Measurements from ENCODE around the gene PSMA1. TPM values are rescaled to one million over a fixed set of nuclear protein-coding genes. Genes with fewer than 3 reads are reported as not detected.

The PSMA1 gene
- polyA plus RNA-seq, 1 donor from 2014 or later: 322 TPM

- Histone ChIP-seq H3K4me3 (ENCODE audit: low read length) (no peak overlapping the region), H3K9me3 (ENCODE audit: low read length) (no peaks in the 10 kb centered on the region), H4K20me1 (ENCODE audit: insufficient read depth) (no peaks in the 10 kb centered on the region), H3K36me3 (ENCODE audit: insufficient read depth, low read length) (no peaks in the 10 kb centered on the region), H3F3A (ENCODE audit: insufficient read depth, low read length, poor library complexity, severe bottlenecking) (no peaks in the 10 kb centered on the region), H3K9me2 (ENCODE audit: insufficient read depth, low read length) (no peaks in the 10 kb centered on the region), H3K9ac (ENCODE audit: low read length) (no peak overlapping the region), H3K79me2 (replicated peaks; ENCODE audit: insufficient read depth, low read length) (no peaks in the 10 kb centered on the region), H3K4me2 (ENCODE audit: low read length) (no peak overlapping the region), H3K27me3 (ENCODE audit: insufficient read depth, low read depth, low read length) (no peaks in the 10 kb centered on the region), H3K27ac (ENCODE audit: low read length) (no peak overlapping the region), H2AFZ (ENCODE audit: low read depth, low read length) (no peak overlapping the region)
- no peak for TF ChIP-seq POLR2AphosphoS5 (IDR thresholded peaks at IDR 0.05)
- TF ChIP-seq RAD21 (conservative IDR thresholded peaks at IDR 0.05): no peak
- no peak for TF ChIP-seq EZH2 (IDR thresholded peaks at IDR 0.05; ENCODE audit: borderline replicate concordance, insufficient read depth, low read length, poor library complexity, severe bottlenecking)
These were observed 21.2 kb upstream of the PSMA1 start for GRCh38 chr11:14541192-14541947.

GRCh38 chr11:14539982-14540421 is 19.8 kb upstream of the PSMA1 start:
- Histone ChIP-seq H3K27ac (ENCODE audit: low read length) (no peak overlapping the region), H3K27me3 (ENCODE audit: insufficient read depth, low read depth, low read length) (no peaks in the 10 kb centered on the region), H2AFZ (ENCODE audit: low read depth, low read length) (no peak overlapping the region), H3K4me3 (ENCODE audit: low read length) (no peak overlapping the region), H3K4me2 (ENCODE audit: low read length) (no peak overlapping the region), H3F3A (ENCODE audit: insufficient read depth, low read length, poor library complexity, severe bottlenecking) (no peaks in the 10 kb centered on the region), H3K9ac (ENCODE audit: low read length) (no peak overlapping the region), H3K9me2 (ENCODE audit: insufficient read depth, low read length) (no peaks in the 10 kb centered on the region), H3K36me3 (ENCODE audit: insufficient read depth, low read length) (no peaks in the 10 kb centered on the region), H3K9me3 (ENCODE audit: low read length) (no peaks in the 10 kb centered on the region), H4K20me1 (ENCODE audit: insufficient read depth) (no peaks in the 10 kb centered on the region), H3K79me2 (replicated peaks; ENCODE audit: insufficient read depth, low read length) (no peaks in the 10 kb centered on the region)
- TF ChIP-seq POLR2AphosphoS5 (IDR thresholded peaks at IDR 0.05): no peak

GRCh38 chr11:14538926-14539554 is 18.9 kb upstream of the PSMA1 start:
- no peak overlapping the region for H3K27ac ChIP-seq (ENCODE audit: low read length)
- H4K20me1 ChIP-seq (ENCODE audit: insufficient read depth): no peaks in the 10 kb centered on the region
- H3K9me2 ChIP-seq (ENCODE audit: insufficient read depth, low read length): no peaks in the 10 kb centered on the region
- H3F3A ChIP-seq (ENCODE audit: insufficient read depth, low read length, poor library complexity, severe bottlenecking): no peaks in the 10 kb centered on the region
- H3K9ac ChIP-seq (ENCODE audit: low read length): no peak overlapping the region
- H3K79me2 ChIP-seq (replicated peaks; ENCODE audit: insufficient read depth, low read length): no peaks in the 10 kb centered on the region
- TF ChIP-seq TAF1 (IDR thresholded peaks at IDR 0.05; ENCODE audit: low read depth): no peak
- TF ChIP-seq POLR2AphosphoS5 (IDR thresholded peaks at IDR 0.05): no peak
- no peak for TF ChIP-seq CTCF (IDR thresholded peaks at IDR 0.05; ENCODE audit: poor library complexity, severe bottlenecking)
- no peak for TF ChIP-seq EZH2 (IDR thresholded peaks at IDR 0.05; ENCODE audit: borderline replicate concordance, insufficient read depth, low read length, poor library complexity, severe bottlenecking)
- no peak for TF ChIP-seq SMC3 (conservative IDR thresholded peaks at IDR 0.05; ENCODE audit: poor library complexity)
- no peak for TF ChIP-seq MXI1 (conservative IDR thresholded peaks at IDR 0.05; ENCODE audit: poor library complexity, severe bottlenecking)
- no peak for TF ChIP-seq REST (IDR thresholded peaks at IDR 0.05; ENCODE audit: borderline replicate concordance)
- no peak for TF ChIP-seq EP300 (conservative IDR thresholded peaks at IDR 0.05; ENCODE audit: poor library complexity, severe bottlenecking)
- no peak for TF ChIP-seq RAD21 (conservative IDR thresholded peaks at IDR 0.05)
- no peak overlapping the region for H3K4me2 ChIP-seq (ENCODE audit: low read length)
- no peaks in the 10 kb centered on the region for H3K27me3 ChIP-seq (ENCODE audit: insufficient read depth, low read depth, low read length)
- H3K4me3 ChIP-seq (ENCODE audit: low read length): no peak overlapping the region
- H3K9me3 ChIP-seq (ENCODE audit: low read length): no peaks in the 10 kb centered on the region
- H2AFZ ChIP-seq (ENCODE audit: low read depth, low read length): no peak overlapping the region
- no peaks in the 10 kb centered on the region for H3K36me3 ChIP-seq (ENCODE audit: insufficient read depth, low read length)

Measured in neural cell (in vitro differentiated cells).